Naive thymus-derived CD8-positive, alpha-beta T cell (primary cell): ENCODE measurements around the gene REC114. TPM values are rescaled to one million over a fixed set of nuclear protein-coding genes. Genes with fewer than 3 reads are reported as not detected.

ENCODE experiments used
- ATAC-seq, 2 donors: fragments of 150-1000 bp; cut with Tn5 transposase in 1 of 2; sonication (Bioruptor Pico), chemical (Tn5 transposase) in 1 of 2; 1 replicate in 1 of 2; 2 replicates in 1 of 2; pipeline ENCODE4 v1.10.0; 2021; ENCODE audit warnings: mild to moderate bottlenecking in 2 of 2, moderate library complexity in 2 of 2
- POLR2A ChIA-PET: fragments of 350-600 bp; sonication (Branson Sonifier 250); formaldehyde crosslinking; loops from one replicate; lab custom pipeline; 2021; ENCODE audit warnings: antibody characterized with exemption; lab: Charles Lee
- DNase-seq, 10 donors: peaks; one replicate each; pipeline versions ENCODE4 v3.0.0 to v3.0.0-alpha.2; 2020 to 2022
- H3K27ac Mint-ChIP-seq, 10 donors: one replicate each; pipeline ENCODE4 v1.8.0; 2020 to 2022; ENCODE audit warnings: mild to moderate bottlenecking in 10 of 10, mixed read lengths in 10 of 10, moderate library complexity in 4 of 10, inconsistent platforms in 1 of 10
- H3K27me3 Mint-ChIP-seq, 5 donors: one replicate each; pipeline ENCODE4 v1.8.0; 2021 to 2022; ENCODE audit warnings: mixed read lengths in 5 of 5
- H3K36me3 Mint-ChIP-seq, 3 donors: one replicate each; pipeline ENCODE4 v1.8.0; 2020 to 2022; ENCODE audit warnings: mixed read lengths in 3 of 3, mild to moderate bottlenecking in 2 of 3, inconsistent platforms in 1 of 3
- H3K4me1 Mint-ChIP-seq, 4 donors: one replicate each; pipeline ENCODE4 v1.8.0; 2021 to 2022; ENCODE audit warnings: mixed read lengths in 4 of 4
- H3K4me3 Mint-ChIP-seq, 10 donors: one replicate each; pipeline ENCODE4 v1.8.0; 2020 to 2022; ENCODE audit warnings: mild to moderate bottlenecking in 10 of 10, mixed read lengths in 10 of 10, moderate library complexity in 6 of 10, inconsistent platforms in 1 of 10
- H3K9me3 Mint-ChIP-seq, 9 donors: one replicate each; pipeline ENCODE4 v1.8.0; 2020 to 2022; ENCODE audit warnings: mixed read lengths in 9 of 9, mild to moderate bottlenecking in 3 of 9, inconsistent platforms in 1 of 9, moderate library complexity in 1 of 9
- polyA plus RNA-seq, 3 donors: library from polyadenylated mRNA; unstranded; fragments of 300-500 nt; fragmentation: Illumina TruSeq; gene quantifications; one replicate each; pipeline ENCODE4 v1.2.3, GENCODE V29; 2021
- total RNA-seq, 8 experiments: library from RNA in 2 of 8; stranded (reverse) in 2 of 8; gene quantifications; one replicate each; pipeline ENCODE4 v1.2.3 and lab custom pipeline; 2021 to 2026

REC114 gene
- total and polyA plus RNA-seq, 5 experiments from 2014 or later = 0.32 TPM; not detected in 4

- Mint-ChIP-seq H3K4me1 (peaks cover 0 to 3% (median 0%) of the 10 kb centered on the region in 4 donors), H3K27me3 (peaks cover 0 to 10% (median 5%) of the 10 kb centered on the region in 5 donors), H3K4me3 (no peak overlapping the region), H3K36me3 (peaks cover 0 to 6% (median 2%) of the 10 kb centered on the region in 3 donors), H3K9me3 (peaks cover 0 to 5% (median 0%) of the 10 kb centered on the region in 9 donors), H3K27ac (peak overlapping the region in 1 of 10 donors; percentile 13)
- DNase-seq (no peak), ATAC-seq (no peak)
- POLR2A ChIA-PET = no interaction called here
These were observed 72.6 kb downstream of the REC114 start for GRCh38 chr15:73515527-73515926.

- POLR2A ChIA-PET = no interaction called here
- H3K4me1 Mint-ChIP-seq = peaks cover 0 to 3% (median 0%) of the 10 kb centered on the region in 4 donors
- H3K4me3 Mint-ChIP-seq = no peak overlapping the region
- ATAC-seq = no peak
- H3K27me3 Mint-ChIP-seq = peaks cover 0 to 10% (median 5%) of the 10 kb centered on the region in 5 donors
- H3K27ac Mint-ChIP-seq = no peak overlapping the region
- peaks cover 0 to 5% (median 0%) of the 10 kb centered on the region in 9 donors for H3K9me3 Mint-ChIP-seq
- H3K36me3 Mint-ChIP-seq = peaks cover 0 to 6% (median 2%) of the 10 kb centered on the region in 3 donors
- no peak for DNase-seq
These were observed 74.6 kb downstream of the REC114 start for GRCh38 chr15:73517566-73517965.

DNA sequence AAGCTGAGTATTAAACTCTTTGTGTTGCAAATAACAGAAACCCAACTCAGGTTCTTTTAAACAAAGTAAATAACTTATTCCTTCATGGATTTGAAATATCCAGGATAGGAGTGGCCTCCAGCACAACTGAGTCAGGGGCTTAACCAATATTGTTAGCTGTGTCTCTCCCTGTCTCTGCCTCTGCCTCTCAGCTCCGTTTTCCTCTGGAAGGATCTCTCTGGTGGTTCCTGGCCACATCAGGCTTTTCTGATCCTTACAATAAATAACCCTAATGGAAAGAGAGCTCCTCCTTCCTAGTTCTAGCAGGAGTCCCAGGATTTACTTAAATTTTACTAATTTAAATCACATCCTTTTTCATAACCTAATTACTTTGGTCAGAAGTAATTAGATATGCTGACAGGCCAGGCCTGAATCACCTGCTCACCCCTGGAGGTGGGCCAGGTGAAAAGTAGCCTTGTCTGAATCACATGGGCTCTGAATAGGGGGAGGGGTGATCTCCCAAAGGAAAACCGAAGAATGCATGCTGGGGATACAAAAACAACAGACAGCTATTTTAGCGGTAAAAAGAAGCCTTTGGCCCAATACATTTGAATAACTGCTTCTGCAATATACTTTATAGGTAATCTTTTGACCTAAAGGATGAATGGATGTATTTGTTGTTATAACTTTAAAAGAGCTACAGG, 75.4 kb downstream of the REC114 start:
- POLR2A ChIA-PET = no interaction called here
- H3K4me3 Mint-ChIP-seq = peak overlapping the region in 1 of 10 donors; percentile 11
- H3K27me3 Mint-ChIP-seq = peaks cover 0 to 10% (median 5%) of the 10 kb centered on the region in 5 donors
- H3K36me3 Mint-ChIP-seq = peaks cover 0 to 6% (median 2%) of the 10 kb centered on the region in 3 donors
- DNase-seq (no peak), ATAC-seq (no peak)
- peaks cover 0 to 5% (median 0%) of the 10 kb centered on the region in 9 donors for H3K9me3 Mint-ChIP-seq
- no peak overlapping the region for H3K27ac Mint-ChIP-seq
- H3K4me1 Mint-ChIP-seq = peaks cover 0 to 3% (median 0%) of the 10 kb centered on the region in 4 donors

GRCh38 chr15:73518876-73519733, 76.1 kb downstream of the REC114 start:
- POLR2A ChIA-PET = no interaction called here
- DNase-seq (no peak), ATAC-seq (no peak)

GRCh38 chr15:73522011-73522410, 79.0 kb downstream of the REC114 start:
- ATAC-seq (no peak), DNase-seq (no peak)
- H3K27me3 Mint-ChIP-seq = peaks cover 2 to 8% (median 5%) of the 10 kb centered on the region in 5 donors
- no peak overlapping the region for H3K4me3 Mint-ChIP-seq
- no peaks in the 10 kb centered on the region for H3K9me3 Mint-ChIP-seq
- no peak overlapping the region for H3K27ac Mint-ChIP-seq
- POLR2A ChIA-PET = no interaction called here
- peaks cover 0 to 3% (median 0%) of the 10 kb centered on the region in 4 donors for H3K4me1 Mint-ChIP-seq
- no peaks in the 10 kb centered on the region for H3K36me3 Mint-ChIP-seq

More at GRCh38 chr15:73518876-73519733, 76.1 kb downstream of the REC114 start:
- H3K36me3 Mint-ChIP-seq = peaks cover 0 to 6% (median 2%) of the 10 kb centered on the region in 3 donors
- peaks cover 0 to 10% (median 5%) of the 10 kb centered on the region in 5 donors for H3K27me3 Mint-ChIP-seq
- H3K4me3 Mint-ChIP-seq = peak overlapping the region in 1 of 10 donors; percentile 11
- peaks cover 0 to 5% (median 0%) of the 10 kb centered on the region in 9 donors for H3K9me3 Mint-ChIP-seq
- peak overlapping the region in 1 of 10 donors; percentile 37 for H3K27ac Mint-ChIP-seq
- peaks cover 0 to 3% (median 0%) of the 10 kb centered on the region in 4 donors for H3K4me1 Mint-ChIP-seq

DNA sequence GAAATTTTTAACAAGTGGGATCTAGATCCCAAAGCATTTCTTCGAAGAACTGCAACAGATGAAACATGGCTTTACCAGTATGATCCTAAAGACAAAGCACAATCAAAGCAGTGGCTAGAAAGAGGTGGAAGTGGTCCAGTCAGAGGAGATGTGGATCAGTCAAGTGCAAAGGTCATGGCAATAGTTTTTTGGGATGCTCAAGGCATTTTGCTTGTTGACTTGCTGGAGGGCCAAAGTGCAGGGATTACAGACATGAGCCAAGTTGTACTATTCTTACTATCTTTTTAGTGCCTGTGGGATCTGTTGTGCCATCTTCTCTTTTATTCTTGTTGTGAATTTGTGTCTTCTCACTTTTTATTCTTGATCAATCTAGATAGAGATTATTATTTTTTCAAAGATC, 82.0 kb downstream of the REC114 start:
- no peak overlapping the region for H3K4me3 Mint-ChIP-seq
- no peaks in the 10 kb centered on the region for H3K36me3 Mint-ChIP-seq
- no peak for DNase-seq
- H3K27ac Mint-ChIP-seq = no peak overlapping the region
- POLR2A ChIA-PET = no interaction called here
- H3K27me3 Mint-ChIP-seq = peaks cover 2 to 19% (median 4%) of the 10 kb centered on the region in 5 donors
- ATAC-seq = no peak
- no peaks in the 10 kb centered on the region for H3K9me3 Mint-ChIP-seq
- H3K4me1 Mint-ChIP-seq = no peaks in the 10 kb centered on the region

DNA sequence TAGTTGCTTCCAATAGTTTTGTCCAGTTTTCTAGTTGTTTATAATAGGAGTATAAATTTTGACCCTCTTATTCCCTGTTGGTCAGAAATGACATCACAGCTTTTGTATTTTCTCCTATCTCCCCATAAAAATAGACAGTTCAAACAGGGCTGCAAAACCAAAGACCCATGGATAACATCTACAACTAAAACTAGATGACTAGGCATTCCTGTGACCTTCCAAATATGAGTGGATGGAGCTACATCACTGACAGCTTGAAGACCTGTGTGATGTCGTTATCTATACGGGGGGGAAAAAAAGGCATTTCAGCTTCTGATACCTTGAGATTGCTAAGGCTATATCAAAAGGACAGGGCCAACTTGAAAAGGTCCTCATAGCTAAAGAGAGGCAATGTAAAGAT, 84.6 kb downstream of the REC114 start:
- POLR2A ChIA-PET = no interaction called here
- ATAC-seq (no peak), DNase-seq (no peak)
- peaks cover 3 to 19% (median 4%) of the 10 kb centered on the region in 5 donors for H3K27me3 Mint-ChIP-seq
- H3K9me3 Mint-ChIP-seq = peaks cover 0 to 6% (median 0%) of the 10 kb centered on the region in 9 donors
- H3K4me3 Mint-ChIP-seq = no peak overlapping the region
- peaks cover 0 to 5% (median 0%) of the 10 kb centered on the region in 3 donors for H3K36me3 Mint-ChIP-seq
- no peaks in the 10 kb centered on the region for H3K4me1 Mint-ChIP-seq
- H3K27ac Mint-ChIP-seq = no peak overlapping the region

GRCh38 chr15:73530649-73531048, 87.7 kb downstream of the REC114 start:
- POLR2A ChIA-PET = no interaction called here
- Mint-ChIP-seq H3K4me3 (no peak overlapping the region), H3K36me3 (peaks cover 0 to 5% (median 0%) of the 10 kb centered on the region in 3 donors), H3K4me1 (no peaks in the 10 kb centered on the region), H3K27me3 (peaks cover 3 to 19% (median 4%) of the 10 kb centered on the region in 5 donors), H3K9me3 (peaks cover 0 to 6% (median 0%) of the 10 kb centered on the region in 9 donors), H3K27ac (no peak overlapping the region)
- ATAC-seq = no peak
- no peak for DNase-seq

DNA sequence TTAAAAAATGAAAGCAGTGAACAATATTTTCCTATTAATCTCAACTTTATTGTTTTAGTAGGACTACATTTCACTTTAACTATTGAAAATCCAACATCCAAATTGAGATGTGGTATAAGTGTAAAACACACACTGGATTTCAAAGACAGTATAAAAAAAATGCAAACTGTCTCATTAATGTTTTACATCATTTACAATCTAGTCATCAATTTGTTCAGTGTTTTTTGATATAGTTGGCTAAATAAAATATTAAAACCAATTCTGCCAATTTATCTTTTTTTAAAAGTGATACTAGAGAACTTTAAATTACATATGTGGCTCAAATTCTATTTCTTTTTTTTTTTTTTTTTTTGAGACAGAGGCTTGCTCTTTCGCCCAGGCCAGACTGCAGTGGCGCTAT, 95.2 kb downstream of the REC114 start:
- H3K4me1 Mint-ChIP-seq = no peaks in the 10 kb centered on the region

DNA sequence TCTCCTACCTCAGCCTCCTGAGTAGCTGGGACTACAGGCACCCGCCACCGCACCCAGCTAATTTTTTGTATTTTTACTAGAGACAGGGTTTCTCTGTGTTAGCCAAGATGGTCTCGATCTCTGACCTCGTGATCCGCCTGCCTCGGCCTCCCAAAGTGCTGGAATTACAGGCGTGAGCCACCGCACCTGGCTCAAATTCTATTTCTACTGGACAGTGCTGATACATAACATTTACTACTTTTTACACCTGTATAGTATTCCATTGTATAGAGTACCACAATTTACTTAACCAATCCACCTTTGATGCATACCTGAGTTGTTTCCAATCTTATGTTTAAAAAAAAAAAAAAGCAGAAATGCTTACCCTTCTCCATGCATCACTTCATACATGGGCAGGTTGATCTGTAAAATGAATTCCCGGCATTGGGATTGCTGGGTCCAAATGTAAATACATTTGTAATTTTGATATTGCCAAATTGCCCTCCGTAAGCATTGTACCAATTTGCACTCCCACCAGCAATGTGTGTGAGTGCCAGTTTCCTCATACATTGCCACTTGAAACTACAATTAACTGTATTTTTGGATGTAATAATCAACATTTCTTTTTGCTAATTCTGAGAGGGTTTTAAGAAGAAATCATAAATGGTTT, 95.7 kb downstream of the REC114 start:
- no peaks in the 10 kb centered on the region for H3K9me3 Mint-ChIP-seq
- POLR2A ChIA-PET = no interaction called here
- H3K4me1 Mint-ChIP-seq = no peaks in the 10 kb centered on the region
- peaks cover 0 to 2% (median 0%) of the 10 kb centered on the region in 5 donors for H3K27me3 Mint-ChIP-seq
- H3K27ac Mint-ChIP-seq = no peak overlapping the region
- ATAC-seq = no peak
- DNase-seq = no peak
- no peak overlapping the region for H3K4me3 Mint-ChIP-seq
- H3K36me3 Mint-ChIP-seq = no peaks in the 10 kb centered on the region

More for the DNA sequence above, 95.2 kb downstream of the REC114 start:
- POLR2A ChIA-PET = no interaction called here
- Mint-ChIP-seq H3K36me3 (no peaks in the 10 kb centered on the region), H3K27me3 (peaks cover 0 to 2% (median 0%) of the 10 kb centered on the region in 5 donors), H3K9me3 (no peaks in the 10 kb centered on the region), H3K27ac (no peak overlapping the region), H3K4me3 (no peak overlapping the region)
- DNase-seq (no peak), ATAC-seq (no peak)

- H3K9me3 Mint-ChIP-seq = no peaks in the 10 kb centered on the region
- no peak overlapping the region for H3K27ac Mint-ChIP-seq
- H3K4me3 Mint-ChIP-seq = no peak overlapping the region
- no peak for DNase-seq
- H3K27me3 Mint-ChIP-seq = peaks cover 0 to 2% (median 0%) of the 10 kb centered on the region in 5 donors
- no peak for ATAC-seq
- POLR2A ChIA-PET = no interaction called here
- H3K4me1 Mint-ChIP-seq = no peaks in the 10 kb centered on the region
- no peaks in the 10 kb centered on the region for H3K36me3 Mint-ChIP-seq
These were observed 96.5 kb downstream of the REC114 start for GRCh38 chr15:73539212-73540128.

- Mint-ChIP-seq H3K27ac (no peak overlapping the region), H3K4me1 (no peaks in the 10 kb centered on the region), H3K9me3 (no peaks in the 10 kb centered on the region), H3K4me3 (no peak overlapping the region), H3K27me3 (peaks cover 0 to 4% (median 2%) of the 10 kb centered on the region in 5 donors), H3K36me3 (peaks cover 0 to 2% (median 2%) of the 10 kb centered on the region in 3 donors)
- POLR2A ChIA-PET = no interaction called here
- DNase-seq (no peak), ATAC-seq (no peak)
These were observed 97.2 kb downstream of the REC114 start for GRCh38 chr15:73540161-73540560.
